T-helper 2 cell treated with Interferon-gamma antibody and Interleukin-4, amounts not matched to agents 5 μg/mL and 100 μg/mL, for 36 hours (primary cell): ENCODE results near the gene ZMIZ1.

Experiments used
- DNase-seq: peaks from one replicate; pipeline ENCODE4 v3.0.0; 2021; ENCODE audit warnings: low spot score
- H3K27ac Mint-ChIP-seq: one replicate; pipeline ENCODE4 v1.8.0; 2021; ENCODE audit warnings: mild to moderate bottlenecking, mixed read lengths
- H3K27me3 Mint-ChIP-seq: one replicate; pipeline ENCODE4 v1.8.0; 2021; ENCODE audit warnings: low read depth, mixed read lengths
- H3K36me3 Mint-ChIP-seq: one replicate; pipeline ENCODE4 v1.8.0; 2021; ENCODE audit warnings: low read depth, mixed read lengths
- H3K4me1 Mint-ChIP-seq: one replicate; pipeline ENCODE4 v1.8.0; 2021; ENCODE audit warnings: low read depth, mixed read lengths
- H3K4me3 Mint-ChIP-seq: one replicate; pipeline ENCODE4 v1.8.0; 2022; ENCODE audit warnings: mild to moderate bottlenecking, moderate library complexity, mixed read lengths
- H3K9me3 Mint-ChIP-seq: one replicate; pipeline ENCODE4 v1.8.0; 2021; ENCODE audit warnings: mixed read lengths

ZMIZ1 gene

DNA sequence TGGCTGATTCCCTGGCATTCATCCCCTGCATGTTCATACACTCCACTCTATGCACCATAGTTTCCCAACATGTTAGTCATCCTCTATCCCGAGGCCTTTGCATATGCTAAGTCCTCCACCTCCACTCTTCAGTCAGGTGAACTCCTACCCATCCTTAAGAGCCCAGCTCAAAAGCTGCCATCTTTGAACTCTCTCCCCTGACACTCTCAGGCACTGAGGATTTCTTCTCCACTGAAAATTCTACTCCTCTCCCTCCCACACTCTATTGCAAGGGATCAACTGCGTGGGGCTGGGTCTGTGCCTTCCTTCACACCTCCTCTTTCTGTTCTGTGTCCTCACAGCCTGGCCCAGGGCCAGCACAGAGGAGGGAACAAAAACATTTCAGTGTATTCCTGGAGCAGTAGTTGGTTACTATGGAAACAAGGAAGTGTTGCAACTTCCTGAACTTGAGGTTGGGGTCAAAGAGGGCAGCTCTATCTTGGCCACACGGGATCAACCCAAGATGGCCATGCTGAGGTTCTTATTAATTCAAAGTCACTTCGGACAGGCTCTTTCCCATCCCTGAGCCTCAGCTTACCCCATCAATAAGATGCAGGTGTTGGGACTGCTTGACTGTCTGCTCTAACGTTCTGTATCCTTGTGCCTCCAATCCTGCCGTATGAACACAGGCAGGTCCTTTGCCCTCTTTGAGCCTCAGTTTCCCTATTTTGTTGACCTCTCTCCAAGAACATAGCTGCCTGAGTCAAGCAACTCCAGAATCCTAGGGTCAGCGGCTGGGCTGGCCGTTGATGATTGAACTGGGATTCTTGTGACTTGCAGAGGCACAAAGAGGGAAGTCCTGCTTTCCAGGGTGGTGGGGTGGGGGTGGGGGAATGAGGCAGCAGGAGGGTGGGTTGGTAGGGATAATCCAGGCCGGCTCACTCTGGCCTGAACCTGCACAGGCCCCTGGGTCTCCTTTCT, 15.5 kb downstream of the ZMIZ1 start:
- peaks cover under 1% of the 10 kb centered on the region for H3K36me3 Mint-ChIP-seq
- no peaks in the 10 kb centered on the region for H3K27me3 Mint-ChIP-seq
- peaks cover 28% of the 10 kb centered on the region for H3K4me1 Mint-ChIP-seq
- peak overlapping the region; percentile 21 for H3K4me3 Mint-ChIP-seq
- H3K27ac Mint-ChIP-seq: peak overlapping the region; percentile 32
- no peaks in the 10 kb centered on the region for H3K9me3 Mint-ChIP-seq
- no peak for DNase-seq

DNA sequence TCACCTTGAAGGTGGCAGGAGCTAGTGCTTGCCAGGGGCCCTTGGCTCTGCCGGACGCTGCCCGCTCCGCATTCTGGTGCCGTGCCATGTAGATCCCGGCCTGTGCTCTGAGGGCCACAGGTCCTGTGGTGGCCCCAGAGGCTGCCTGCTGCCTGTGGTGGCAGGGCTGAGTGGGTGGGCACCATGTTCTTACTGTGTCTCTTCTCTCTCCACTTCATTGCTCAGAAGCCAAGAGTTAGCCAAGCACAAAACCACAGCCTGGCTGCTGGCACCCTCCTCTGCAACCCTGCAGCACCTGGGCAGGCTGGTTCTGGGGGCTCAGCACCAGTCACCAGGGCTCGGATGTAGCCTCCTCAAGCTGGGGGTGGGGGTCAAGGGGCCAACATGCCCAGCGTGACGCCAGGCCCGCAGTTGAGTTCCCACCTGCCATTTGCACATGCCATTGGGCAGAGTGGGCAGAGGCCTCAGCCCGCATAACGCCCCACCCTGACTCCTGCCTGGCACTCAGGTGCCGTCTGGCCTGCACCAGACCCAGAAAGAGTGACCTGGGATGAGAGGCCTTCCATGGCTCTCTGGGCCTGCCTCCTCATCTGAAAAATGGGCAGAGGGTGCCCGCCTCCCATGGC, 16.3 kb downstream of the ZMIZ1 start:
- Mint-ChIP-seq H3K9me3 (no peaks in the 10 kb centered on the region), H3K4me3 (no peak overlapping the region), H3K36me3 (peaks cover 2% of the 10 kb centered on the region), H3K27me3 (no peaks in the 10 kb centered on the region), H3K4me1 (peaks cover 31% of the 10 kb centered on the region), H3K27ac (no peak overlapping the region)
- DNase-seq: no peak

DNA sequence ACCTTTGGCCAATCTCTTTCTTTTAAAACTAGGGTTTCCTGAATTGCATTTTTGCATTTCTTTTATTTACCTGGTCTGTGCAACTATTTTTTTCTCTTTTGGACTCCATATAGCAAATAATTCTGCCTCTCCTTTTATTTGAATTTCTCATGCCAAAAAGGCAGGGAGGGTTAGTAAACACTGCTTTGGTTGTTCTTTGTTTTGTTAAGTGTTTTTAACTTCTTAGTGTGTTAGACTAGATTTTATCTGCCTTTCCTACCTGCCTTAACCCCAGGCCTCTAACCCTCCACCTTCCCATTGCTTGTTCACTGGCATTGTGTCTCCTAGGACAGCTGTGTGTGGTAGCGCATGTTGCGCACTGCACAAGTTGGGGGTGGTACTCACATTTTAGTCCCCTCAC, 18.1 kb downstream of the ZMIZ1 start:
- Mint-ChIP-seq H3K27ac (no peak overlapping the region), H3K36me3 (peaks cover 2% of the 10 kb centered on the region), H3K27me3 (no peaks in the 10 kb centered on the region), H3K4me3 (no peak overlapping the region), H3K4me1 (peaks cover 42% of the 10 kb centered on the region), H3K9me3 (no peaks in the 10 kb centered on the region)
- DNase-seq: no peak

DNA sequence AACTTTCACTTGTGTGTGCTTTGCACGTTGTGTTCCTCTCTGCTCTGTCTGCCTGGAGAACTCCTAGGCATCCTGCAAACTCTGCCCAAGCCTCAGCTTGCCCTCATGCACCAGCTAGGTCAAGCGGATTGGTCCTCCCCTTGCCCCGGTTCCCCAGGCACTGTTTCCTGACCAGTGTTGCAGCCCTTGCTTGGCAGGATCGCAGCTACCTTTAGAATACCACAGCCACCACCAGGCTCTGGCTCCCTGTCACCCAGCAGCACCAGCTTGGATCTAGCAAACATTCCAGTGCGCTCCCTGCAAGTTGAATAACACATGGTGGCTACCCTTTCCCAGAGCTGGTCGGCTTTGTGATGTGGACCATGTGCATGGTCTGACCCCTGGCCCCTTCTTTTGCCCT, 19.0 kb downstream of the ZMIZ1 start:
- Mint-ChIP-seq H3K27me3 (no peaks in the 10 kb centered on the region), H3K9me3 (no peaks in the 10 kb centered on the region), H3K4me3 (no peak overlapping the region), H3K27ac (no peak overlapping the region), H3K4me1 (peaks cover 48% of the 10 kb centered on the region), H3K36me3 (peaks cover 2% of the 10 kb centered on the region)
- DNase-seq: no peak

DNA sequence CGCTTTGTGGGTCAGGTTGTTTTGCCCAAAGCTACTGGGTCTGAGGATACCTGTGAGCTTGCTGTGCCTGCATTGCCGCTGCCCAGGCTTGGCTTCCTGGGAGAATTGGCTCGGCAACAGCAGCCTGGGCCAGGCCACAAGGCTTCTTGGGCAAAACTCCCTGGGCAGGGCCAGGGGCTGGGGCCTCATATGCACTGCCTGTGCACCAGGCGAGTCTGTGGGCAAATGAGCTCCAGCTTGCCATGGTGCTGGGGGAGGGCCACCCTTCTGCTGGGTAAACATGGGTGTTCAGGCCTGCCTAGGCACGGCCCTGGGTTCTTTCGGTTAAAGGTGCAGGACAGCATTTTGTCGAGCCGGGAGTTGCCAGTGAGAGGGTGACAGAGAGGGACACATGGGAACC, 19.4 kb downstream of the ZMIZ1 start:
- Mint-ChIP-seq H3K9me3 (no peaks in the 10 kb centered on the region), H3K27me3 (no peaks in the 10 kb centered on the region), H3K4me1 (peaks cover 46% of the 10 kb centered on the region), H3K4me3 (no peak overlapping the region), H3K27ac (no peak overlapping the region), H3K36me3 (peaks cover 2% of the 10 kb centered on the region)
- no peak for DNase-seq

DNA sequence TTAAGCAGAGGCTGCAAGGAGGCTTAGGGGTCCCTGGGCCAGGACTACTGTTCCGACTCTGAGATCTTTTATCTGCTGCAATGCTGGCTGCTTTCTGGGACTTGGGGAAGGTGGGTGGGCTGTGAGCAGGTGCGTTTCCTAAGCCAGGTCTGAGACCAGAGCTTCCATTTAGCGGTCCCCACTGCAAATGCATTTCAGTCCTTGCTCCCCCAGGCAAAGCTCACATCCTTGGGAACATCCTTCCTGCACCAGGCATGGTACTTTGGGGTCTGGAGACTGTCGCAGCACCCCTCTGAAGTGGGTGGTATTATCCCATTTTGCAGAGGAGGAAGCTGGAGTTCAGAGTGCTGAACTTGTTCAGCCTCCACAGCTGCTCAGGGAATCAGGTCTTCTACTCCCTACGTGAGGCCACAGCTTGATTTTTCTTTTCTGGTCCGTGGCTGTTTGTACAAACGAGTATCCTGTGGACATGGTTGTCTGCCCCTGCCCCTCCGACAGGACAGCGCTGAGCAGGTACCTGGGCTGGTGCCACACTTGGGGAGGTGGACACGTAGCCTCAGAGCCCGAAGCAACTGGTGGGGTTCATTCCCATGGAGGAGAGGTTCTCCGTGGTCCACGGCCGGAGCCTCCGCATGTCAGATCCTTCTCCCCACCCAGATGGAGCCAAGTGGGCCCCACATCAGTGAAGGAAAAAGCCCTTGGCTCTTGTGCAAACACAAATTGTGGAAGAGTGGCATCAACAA, 20.0 kb downstream of the ZMIZ1 start:
- Mint-ChIP-seq H3K9me3 (no peaks in the 10 kb centered on the region), H3K4me3 (no peak overlapping the region), H3K36me3 (peaks cover 2% of the 10 kb centered on the region), H3K27me3 (no peaks in the 10 kb centered on the region), H3K27ac (no peak overlapping the region), H3K4me1 (peaks cover 47% of the 10 kb centered on the region)
- DNase-seq: no peak

DNA sequence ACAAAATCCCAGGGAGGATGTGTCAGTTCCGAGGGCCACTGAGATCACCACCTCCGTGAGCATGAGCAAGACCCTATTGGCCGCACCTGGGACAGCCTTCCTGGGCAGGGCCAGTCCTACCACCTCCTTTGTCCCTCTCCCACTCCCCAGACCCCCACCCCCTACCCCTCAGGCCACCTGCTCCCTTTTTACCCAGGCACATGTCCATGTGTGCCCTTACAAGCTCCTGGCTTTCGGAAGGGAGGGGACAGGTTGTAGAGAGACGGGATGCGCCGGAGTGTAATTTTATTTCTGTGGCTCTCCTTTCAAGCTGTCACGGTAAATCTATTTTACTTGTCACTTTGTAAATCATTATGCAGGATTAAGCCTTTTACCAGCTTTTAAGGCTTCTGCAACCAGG, 20.9 kb downstream of the ZMIZ1 start:
- Mint-ChIP-seq H3K4me3 (no peak overlapping the region), H3K27ac (no peak overlapping the region), H3K9me3 (no peaks in the 10 kb centered on the region), H3K36me3 (peaks cover 2% of the 10 kb centered on the region), H3K27me3 (no peaks in the 10 kb centered on the region), H3K4me1 (peaks cover 43% of the 10 kb centered on the region)
- no peak for DNase-seq

DNA sequence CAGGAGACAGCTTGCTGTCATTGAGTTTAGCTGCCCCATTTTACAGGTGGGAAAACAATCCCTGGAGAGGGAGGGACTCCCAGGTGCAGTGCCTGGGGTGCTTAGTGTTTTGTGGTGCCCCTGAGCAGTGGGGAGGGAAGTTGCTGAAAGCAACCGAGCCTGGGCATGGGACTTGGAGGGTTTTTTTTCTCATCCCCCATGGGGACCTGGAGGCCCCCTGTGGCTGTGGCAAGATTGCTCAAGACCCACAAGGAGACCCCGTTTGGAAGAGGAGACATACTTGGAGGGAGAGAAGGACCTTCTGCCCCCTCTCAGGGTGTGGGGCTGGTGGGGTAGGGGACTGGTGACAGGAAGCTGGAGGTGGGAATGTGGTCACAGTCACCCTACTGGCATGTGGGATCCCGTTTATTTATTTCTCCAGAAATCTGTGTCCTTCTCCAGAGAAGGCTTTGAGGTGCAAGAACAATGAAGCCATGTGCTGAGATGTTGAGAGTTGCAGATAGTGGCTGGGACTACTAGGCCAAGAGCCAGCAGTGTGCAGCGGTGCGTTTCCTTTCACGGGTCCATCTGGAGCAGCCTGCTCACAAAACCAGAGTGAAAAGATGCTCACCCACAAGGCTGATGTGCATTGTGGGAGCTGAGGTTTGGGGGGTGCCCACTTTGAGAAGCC, 21.5 kb downstream of the ZMIZ1 start:
- no peaks in the 10 kb centered on the region for H3K9me3 Mint-ChIP-seq
- no peak for DNase-seq
- H3K4me3 Mint-ChIP-seq: no peak overlapping the region
- H3K4me1 Mint-ChIP-seq: peaks cover 43% of the 10 kb centered on the region
- no peaks in the 10 kb centered on the region for H3K27me3 Mint-ChIP-seq
- peak overlapping the region; percentile 9 for H3K27ac Mint-ChIP-seq
- H3K36me3 Mint-ChIP-seq: peaks cover 2% of the 10 kb centered on the region

DNA sequence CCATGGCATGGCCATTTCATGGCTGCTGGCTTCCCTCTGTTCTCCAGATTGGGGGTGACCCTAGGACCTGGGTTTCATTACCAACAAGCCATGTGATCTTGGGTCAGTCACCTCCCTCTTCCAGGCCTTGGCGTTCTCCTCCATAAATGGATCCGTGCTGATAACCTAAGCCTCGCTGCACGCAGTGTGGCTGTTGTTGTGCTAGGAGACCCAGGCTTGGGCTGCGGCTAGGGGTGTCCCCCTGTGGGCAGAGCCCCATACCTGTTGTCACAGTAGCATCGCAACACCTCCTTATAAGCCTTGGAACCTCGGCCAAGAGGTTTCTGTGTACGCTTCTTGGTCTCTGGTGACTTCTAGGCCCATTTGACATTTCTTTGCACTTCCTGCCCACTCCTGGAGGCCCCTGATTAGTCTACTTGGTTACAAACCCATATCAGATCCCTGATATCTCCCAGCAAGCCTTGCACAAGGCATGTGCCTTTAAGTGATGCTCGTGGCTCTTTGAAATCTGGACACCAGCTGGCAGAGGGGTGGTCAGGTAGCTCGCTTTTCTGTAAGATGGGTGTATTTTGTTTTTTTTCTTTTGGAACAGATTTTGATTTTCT, 23.6 kb downstream of the ZMIZ1 start:
- Mint-ChIP-seq H3K36me3 (peaks cover 4% of the 10 kb centered on the region), H3K4me1 (peaks cover 33% of the 10 kb centered on the region), H3K4me3 (peak overlapping the region; percentile 25), H3K27ac (peak overlapping the region; percentile 18), H3K9me3 (no peaks in the 10 kb centered on the region), H3K27me3 (no peaks in the 10 kb centered on the region)
- no peak for DNase-seq

DNA sequence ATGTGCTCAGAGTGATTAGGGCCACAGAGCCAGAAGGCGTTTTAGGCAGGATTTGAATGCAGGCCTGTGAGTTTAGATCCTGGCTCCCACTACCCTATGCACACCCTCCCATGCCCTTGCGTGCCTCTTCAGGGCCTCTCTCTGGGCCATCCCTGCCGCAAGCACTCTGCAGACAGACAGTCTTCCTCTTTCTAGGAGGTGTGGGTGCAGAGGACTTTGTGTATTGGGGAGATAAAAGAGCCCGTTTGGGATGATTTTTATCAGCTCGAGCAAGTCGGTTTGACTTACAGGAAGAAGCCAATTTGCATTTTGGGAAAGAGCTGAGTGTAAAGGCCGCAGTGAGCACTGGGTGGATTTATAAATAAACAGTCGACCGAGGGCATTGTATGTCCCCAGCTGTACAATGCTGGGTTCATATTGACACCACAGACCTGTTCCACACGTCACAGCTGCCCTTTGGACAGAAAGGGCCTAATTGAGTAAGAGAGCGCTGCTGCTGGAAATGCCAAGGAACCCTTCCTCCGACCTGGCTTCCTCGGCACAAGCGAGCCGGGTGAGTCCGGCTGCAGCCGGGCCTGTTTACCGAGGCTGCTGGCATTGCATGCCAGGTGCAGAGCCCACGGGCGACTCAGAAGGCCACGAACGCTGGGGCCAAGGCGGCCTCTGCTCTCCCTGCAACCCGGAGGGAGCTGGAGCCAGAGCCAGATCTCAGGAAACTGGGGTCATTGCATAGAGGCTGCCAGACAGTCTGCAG, 25.1 kb downstream of the ZMIZ1 start:
- H3K4me1 Mint-ChIP-seq: peaks cover 30% of the 10 kb centered on the region
- no peaks in the 10 kb centered on the region for H3K9me3 Mint-ChIP-seq
- no peak for DNase-seq
- H3K36me3 Mint-ChIP-seq: peaks cover 4% of the 10 kb centered on the region
- H3K27ac Mint-ChIP-seq: peak overlapping the region; percentile 66
- peak overlapping the region; percentile 53 for H3K4me3 Mint-ChIP-seq
- H3K27me3 Mint-ChIP-seq: no peaks in the 10 kb centered on the region

DNA sequence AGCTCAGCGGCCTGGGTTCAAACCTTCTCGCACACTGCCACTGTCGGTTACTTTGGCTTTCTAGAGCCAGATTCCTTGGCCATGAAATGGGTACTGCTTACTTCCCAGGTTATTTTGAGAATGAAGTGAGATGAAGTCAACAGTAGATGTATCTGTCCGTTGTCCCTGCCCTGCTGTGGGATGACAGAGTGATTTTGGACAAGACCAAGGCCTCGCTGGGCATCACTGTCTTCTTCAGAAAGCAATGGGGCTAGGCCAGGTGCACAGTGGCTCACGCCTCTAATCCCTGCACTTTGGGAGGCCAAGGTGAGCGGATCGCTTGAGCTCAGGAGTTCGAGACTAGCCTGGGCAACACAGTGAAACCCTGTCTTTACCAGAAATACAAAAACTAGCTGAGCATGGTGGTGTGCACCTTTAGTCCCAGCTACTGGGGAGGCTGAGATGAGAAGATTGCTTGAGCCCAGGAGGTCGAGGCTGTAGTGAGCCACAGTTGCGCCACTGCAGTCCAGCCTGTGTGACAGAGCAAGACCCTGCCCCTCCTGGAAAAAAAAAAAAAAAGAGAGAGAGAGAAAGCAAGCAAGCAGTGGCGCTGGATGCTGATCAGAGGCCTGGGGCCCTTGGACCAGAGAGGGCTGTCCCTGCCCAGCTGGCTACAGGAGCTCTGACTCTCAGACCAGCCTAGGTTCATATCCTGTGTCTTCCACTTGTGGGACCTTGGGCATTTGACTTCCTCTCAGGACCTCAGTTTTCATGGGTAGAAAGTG, 25.8 kb downstream of the ZMIZ1 start:
- Mint-ChIP-seq H3K36me3 (peaks cover 2% of the 10 kb centered on the region), H3K4me1 (peaks cover 30% of the 10 kb centered on the region), H3K4me3 (peak overlapping the region; percentile 15), H3K27me3 (no peaks in the 10 kb centered on the region), H3K27ac (no peak overlapping the region), H3K9me3 (no peaks in the 10 kb centered on the region)
- DNase-seq: no peak

DNA sequence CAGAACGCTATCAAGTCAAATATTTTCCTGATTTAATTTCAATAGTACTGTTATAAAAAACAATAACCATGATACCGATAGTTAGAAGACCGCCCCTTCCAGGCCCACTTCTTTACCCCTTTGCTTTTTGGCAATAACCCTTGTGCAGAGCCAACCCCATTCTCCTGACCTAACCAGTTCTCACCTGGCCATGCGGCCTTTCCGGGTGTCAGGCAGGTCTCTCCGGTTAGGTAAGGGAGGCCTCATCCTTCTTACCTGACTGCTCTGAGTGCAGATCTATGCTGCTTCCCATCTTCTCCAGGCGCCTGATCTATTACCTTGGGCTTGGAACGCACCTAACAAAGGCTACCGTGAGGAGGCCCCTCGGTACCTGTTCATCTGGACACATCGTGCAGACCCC, 26.6 kb downstream of the ZMIZ1 start:
- DNase-seq: no peak
- Mint-ChIP-seq H3K4me3 (no peak overlapping the region), H3K9me3 (no peaks in the 10 kb centered on the region), H3K36me3 (peaks cover 2% of the 10 kb centered on the region), H3K27ac (no peak overlapping the region), H3K27me3 (no peaks in the 10 kb centered on the region), H3K4me1 (peaks cover 24% of the 10 kb centered on the region)
